ENCODE data around the gene SMIM21. TPM values are rescaled to one million over a fixed set of nuclear protein-coding genes. Genes with fewer than 3 reads are reported as not detected.

Gene SMIM21
- polyA plus RNA-seq, 1 donor (not counting 4 experiments of a cell fraction or from before 2014, with no cell fraction given): not detected

DNA sequence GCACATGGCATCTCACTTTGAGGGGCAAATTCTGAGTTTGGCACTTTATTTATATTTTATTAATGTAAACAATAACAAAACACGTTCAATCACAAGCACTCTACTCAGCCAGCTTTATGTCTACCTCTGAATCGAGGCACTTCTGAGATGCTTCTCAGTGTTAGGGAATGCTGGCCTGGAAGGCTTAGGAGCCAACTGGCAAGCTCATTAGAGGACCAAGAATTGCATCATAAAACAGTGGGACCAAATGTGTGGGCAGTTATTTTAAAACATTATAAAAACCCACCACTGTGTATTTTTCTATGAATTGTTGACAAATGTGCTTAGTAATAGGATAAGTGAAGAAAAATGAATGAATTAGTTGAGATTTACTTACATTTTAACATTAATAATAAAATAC, 46.8 kb upstream of the SMIM21 start:
- Histone ChIP-seq H2AFZ (ENCODE audit: control insufficient read depth, low read length) (no peak overlapping the region), H3K27ac (ENCODE audit: control insufficient read depth, insufficient read depth, low read length) (no peak overlapping the region), H3K4me1 (ENCODE audit: control insufficient read depth, extremely low read depth, insufficient read depth, low read length) (no peaks in the 10 kb centered on the region), H3K9me3 (ENCODE audit: control insufficient read depth, low read depth, low read length) (no peaks in the 10 kb centered on the region), H3K36me3 (ENCODE audit: control insufficient read depth in 2 of 2, extremely low read depth in 1 of 2, insufficient read depth in 2 of 2, low read length in 2 of 2) (no peaks in the 10 kb centered on the region), H3K9ac (ENCODE audit: control insufficient read depth, extremely low read depth, insufficient read depth, low read length) (no peak overlapping the region), H3K27me3 (ENCODE audit: control insufficient read depth, extremely low read depth, insufficient read depth, low read length) (no peaks in the 10 kb centered on the region), H4K20me1 (ENCODE audit: control insufficient read depth, extremely low read depth, insufficient read depth, low read length) (no peaks in the 10 kb centered on the region), H3K4me2 (ENCODE audit: control insufficient read depth, extremely low read depth, insufficient read depth, low read depth, low read length) (no peak overlapping the region), H3K4me3 (ENCODE audit: control insufficient read depth in 2 of 3, extremely low read depth in 1 of 3, insufficient read depth in 2 of 3, low read depth in 1 of 3, low read length in 3 of 3) (no peak overlapping the region), H3K79me2 (ENCODE audit: control insufficient read depth, insufficient read depth, low read length) (no peaks in the 10 kb centered on the region), H3K9me1 (ENCODE audit: control insufficient read depth, extremely low read depth, insufficient read depth, low read length) (no peaks in the 10 kb centered on the region)
- DNase-seq (ENCODE audit: low read depth, low spot score): no peak
- TF ChIP-seq, protein P1, sequence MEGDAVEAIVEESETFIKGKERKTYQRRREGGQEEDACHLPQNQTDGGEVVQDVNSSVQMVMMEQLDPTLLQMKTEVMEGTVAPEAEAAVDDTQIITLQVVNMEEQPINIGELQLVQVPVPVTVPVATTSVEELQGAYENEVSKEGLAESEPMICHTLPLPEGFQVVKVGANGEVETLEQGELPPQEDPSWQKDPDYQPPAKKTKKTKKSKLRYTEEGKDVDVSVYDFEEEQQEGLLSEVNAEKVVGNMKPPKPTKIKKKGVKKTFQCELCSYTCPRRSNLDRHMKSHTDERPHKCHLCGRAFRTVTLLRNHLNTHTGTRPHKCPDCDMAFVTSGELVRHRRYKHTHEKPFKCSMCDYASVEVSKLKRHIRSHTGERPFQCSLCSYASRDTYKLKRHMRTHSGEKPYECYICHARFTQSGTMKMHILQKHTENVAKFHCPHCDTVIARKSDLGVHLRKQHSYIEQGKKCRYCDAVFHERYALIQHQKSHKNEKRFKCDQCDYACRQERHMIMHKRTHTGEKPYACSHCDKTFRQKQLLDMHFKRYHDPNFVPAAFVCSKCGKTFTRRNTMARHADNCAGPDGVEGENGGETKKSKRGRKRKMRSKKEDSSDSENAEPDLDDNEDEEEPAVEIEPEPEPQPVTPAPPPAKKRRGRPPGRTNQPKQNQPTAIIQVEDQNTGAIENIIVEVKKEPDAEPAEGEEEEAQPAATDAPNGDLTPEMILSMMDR (optimal IDR thresholded peaks at IDR 0.05 in 1 of 3, IDR thresholded peaks at IDR 0.05 in 1 of 3, conservative IDR thresholded peaks at IDR 0.05 in 1 of 3; ENCODE audit: extremely low read depth in 1 of 3, insufficient read depth in 2 of 3, low read length in 3 of 3): no peak
- no peak for TF ChIP-seq EZH2 (IDR thresholded peaks at IDR 0.05; ENCODE audit: low read length)
- dilution Hi-C loops (cut with MboI; ENCODE audit: extremely low pct_ligation_motif_present, low sequenced_read_pairs): no loop called here
- FAIRE-seq: no peak

DNA sequence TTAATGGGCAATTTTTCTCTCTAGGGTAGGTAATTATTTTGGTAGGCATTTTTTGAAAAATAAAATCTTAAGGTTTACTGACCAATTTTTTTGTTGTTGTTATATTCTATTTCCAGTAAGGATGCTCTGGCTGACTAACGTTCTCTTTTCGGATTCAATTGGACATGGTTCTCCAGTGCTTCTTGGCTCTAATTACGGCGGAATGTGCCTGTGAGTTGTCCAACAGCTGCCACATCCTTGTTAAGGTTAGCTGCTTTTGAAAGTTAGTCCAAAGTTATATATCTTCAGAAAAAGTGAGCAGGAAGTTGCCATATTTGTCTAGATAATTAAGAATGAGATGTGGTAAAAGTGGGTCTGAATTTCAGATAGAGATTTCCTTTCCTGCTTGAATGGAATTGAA, 45.8 kb upstream of the SMIM21 start:
- no peaks in the 10 kb centered on the region for H3K36me3 ChIP-seq (ENCODE audit: control insufficient read depth in 2 of 2, extremely low read depth in 1 of 2, insufficient read depth in 2 of 2, low read length in 2 of 2)
- no peak overlapping the region for H2AFZ ChIP-seq (ENCODE audit: control insufficient read depth, low read length)
- H3K9me3 ChIP-seq (ENCODE audit: control insufficient read depth, low read depth, low read length): no peaks in the 10 kb centered on the region
- H3K4me3 ChIP-seq (ENCODE audit: control insufficient read depth in 2 of 3, extremely low read depth in 1 of 3, insufficient read depth in 2 of 3, low read depth in 1 of 3, low read length in 3 of 3): no peak overlapping the region
- no peaks in the 10 kb centered on the region for H4K20me1 ChIP-seq (ENCODE audit: control insufficient read depth, extremely low read depth, insufficient read depth, low read length)
- no peak overlapping the region for H3K27ac ChIP-seq (ENCODE audit: control insufficient read depth, insufficient read depth, low read length)
- H3K9ac ChIP-seq (ENCODE audit: control insufficient read depth, extremely low read depth, insufficient read depth, low read length): no peak overlapping the region
- TF ChIP-seq, protein P1 (optimal IDR thresholded peaks at IDR 0.05 in 1 of 3, IDR thresholded peaks at IDR 0.05 in 1 of 3, conservative IDR thresholded peaks at IDR 0.05 in 1 of 3; ENCODE audit: extremely low read depth in 1 of 3, insufficient read depth in 2 of 3, low read length in 3 of 3): no peak
- no peak for TF ChIP-seq EZH2 (IDR thresholded peaks at IDR 0.05; ENCODE audit: low read length)
- H3K4me1 ChIP-seq (ENCODE audit: control insufficient read depth, extremely low read depth, insufficient read depth, low read length): no peaks in the 10 kb centered on the region
- H3K79me2 ChIP-seq (ENCODE audit: control insufficient read depth, insufficient read depth, low read length): no peaks in the 10 kb centered on the region
- DNase-seq (ENCODE audit: low read depth, low spot score): no peak
- no peaks in the 10 kb centered on the region for H3K27me3 ChIP-seq (ENCODE audit: control insufficient read depth, extremely low read depth, insufficient read depth, low read length)
- dilution Hi-C loops (cut with MboI; ENCODE audit: extremely low pct_ligation_motif_present, low sequenced_read_pairs): no loop called here
- no peak overlapping the region for H3K4me2 ChIP-seq (ENCODE audit: control insufficient read depth, extremely low read depth, insufficient read depth, low read depth, low read length)
- no peaks in the 10 kb centered on the region for H3K9me1 ChIP-seq (ENCODE audit: control insufficient read depth, extremely low read depth, insufficient read depth, low read length)
- FAIRE-seq: no peak
